GM12872 (cell line): ENCODE data around the gene MAN1A2.

Experiments used
- TF ChIP-seq, protein P1 (sequence below): IDR thresholded peaks from 3 replicates; pipeline ENCODE4 v1.5.1; 2011; ENCODE audit warnings: low read depth, mild to moderate bottlenecking, low read length, moderate library complexity; ENCODE audit not compliant: insufficient read depth

Gene MAN1A2

DNA sequence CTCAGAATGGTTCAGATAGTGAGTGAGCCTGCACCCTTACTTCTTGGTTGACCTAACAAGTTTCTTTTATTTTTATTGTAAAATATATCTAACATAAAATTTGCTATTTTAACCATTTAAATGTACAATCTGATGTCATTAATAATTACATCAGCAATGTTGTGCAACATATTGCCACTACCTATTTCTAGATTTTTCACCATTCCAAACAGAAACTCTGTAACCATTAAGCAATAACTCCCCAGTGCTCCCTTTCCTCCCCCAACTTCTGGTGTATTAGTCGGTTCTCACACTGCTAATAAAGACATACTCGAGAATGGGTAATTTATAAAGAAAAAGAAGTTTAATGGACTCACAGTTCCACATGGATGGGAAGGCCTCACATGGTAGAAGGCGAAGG lies 162.4 kb downstream of the MAN1A2 start:
- TF ChIP-seq, protein P1, sequence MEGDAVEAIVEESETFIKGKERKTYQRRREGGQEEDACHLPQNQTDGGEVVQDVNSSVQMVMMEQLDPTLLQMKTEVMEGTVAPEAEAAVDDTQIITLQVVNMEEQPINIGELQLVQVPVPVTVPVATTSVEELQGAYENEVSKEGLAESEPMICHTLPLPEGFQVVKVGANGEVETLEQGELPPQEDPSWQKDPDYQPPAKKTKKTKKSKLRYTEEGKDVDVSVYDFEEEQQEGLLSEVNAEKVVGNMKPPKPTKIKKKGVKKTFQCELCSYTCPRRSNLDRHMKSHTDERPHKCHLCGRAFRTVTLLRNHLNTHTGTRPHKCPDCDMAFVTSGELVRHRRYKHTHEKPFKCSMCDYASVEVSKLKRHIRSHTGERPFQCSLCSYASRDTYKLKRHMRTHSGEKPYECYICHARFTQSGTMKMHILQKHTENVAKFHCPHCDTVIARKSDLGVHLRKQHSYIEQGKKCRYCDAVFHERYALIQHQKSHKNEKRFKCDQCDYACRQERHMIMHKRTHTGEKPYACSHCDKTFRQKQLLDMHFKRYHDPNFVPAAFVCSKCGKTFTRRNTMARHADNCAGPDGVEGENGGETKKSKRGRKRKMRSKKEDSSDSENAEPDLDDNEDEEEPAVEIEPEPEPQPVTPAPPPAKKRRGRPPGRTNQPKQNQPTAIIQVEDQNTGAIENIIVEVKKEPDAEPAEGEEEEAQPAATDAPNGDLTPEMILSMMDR, result no peak

DNA sequence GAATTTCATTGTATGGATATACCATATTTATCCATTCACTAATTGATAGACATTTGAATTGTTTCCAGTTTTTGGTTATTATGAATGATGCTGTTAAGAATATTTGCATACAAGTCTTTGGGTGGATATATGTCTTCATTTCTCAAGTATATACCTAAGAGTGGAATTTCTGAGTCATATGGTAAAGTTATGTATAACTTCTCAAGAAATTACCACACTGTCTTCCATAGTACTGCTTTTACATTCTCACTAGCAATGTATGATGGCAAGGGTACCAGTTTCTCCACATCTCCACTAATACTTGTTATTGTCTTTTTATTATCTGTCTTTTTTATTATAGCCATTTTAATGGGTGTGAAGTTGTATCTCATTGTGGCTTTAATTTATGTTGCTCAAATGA lies 164.0 kb downstream of the MAN1A2 start:
- TF ChIP-seq, protein P1, result no peak

DNA sequence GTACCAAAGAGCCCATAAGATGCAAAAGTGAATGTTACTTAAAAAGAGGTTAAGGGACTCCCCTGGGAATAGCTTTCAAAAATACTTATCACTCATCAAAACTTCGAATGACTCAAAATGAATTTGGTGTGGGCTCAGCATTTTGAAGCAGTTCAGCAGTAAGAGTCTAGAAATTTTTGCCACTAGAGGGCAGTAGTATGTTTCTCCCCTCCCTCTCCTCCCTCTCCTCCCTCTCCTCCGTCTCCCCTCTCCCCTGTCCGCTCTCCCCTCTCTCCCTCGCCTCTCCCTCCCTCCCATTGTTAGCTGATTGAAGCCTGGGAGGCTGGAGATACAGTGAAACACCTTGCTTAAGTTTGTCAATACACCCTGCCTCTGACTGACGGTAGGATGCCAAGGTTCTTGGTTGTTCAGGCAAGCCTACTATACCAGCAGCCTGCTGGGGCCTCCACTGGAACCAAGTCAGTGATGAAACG lies 167.8 kb downstream of the MAN1A2 start:
- TF ChIP-seq, protein P1, result peak; percentile 80

DNA sequence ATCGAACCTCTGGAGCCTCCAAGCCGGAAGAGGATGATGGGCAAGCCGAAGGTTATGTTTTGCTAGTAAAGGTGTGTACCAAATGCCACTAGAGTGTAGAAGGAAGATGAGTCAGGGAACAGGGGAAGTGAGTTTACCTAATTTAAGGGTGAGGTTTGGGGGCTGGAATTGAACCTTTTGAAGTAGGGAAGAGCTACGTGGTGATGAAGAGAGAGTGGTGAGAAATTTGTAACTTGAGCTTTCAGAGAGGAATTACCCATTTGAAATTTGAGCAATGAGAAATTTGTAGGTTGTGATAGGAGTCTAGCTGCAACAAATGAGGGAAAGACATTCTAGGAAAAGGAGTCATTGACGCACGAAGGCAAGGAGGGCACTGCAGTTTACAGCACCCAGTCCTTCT lies 168.6 kb downstream of the MAN1A2 start:
- TF ChIP-seq, protein P1, result no peak

DNA sequence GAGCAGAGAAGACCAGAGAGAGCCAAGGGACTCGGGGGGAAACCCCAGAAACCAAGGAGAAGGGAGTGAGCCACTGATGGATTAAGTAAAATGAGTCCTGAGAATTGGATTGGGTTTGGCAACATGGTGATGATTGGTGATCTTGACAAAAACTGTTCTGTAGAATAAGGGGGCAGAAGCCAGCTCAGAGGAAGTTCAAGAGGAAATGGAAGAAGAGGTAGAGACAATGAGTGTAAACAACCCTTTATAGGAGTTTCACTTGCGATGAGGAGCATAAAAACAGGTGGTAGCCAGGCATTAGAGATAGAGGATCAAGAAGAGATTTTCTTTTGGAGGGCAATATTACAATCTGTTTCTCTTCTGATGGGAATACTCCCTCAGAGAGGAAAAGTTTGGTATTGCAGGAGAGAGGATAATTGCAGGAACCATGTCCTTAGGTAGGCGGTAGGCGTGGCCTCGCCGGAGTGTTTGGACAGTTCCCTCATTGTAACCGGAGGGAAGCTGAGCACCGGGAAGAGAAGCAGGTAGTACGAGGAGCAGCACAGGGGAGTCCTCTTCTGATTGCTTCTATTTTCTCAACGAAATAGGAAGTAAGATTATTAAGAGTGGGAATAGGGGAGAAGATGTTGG lies 170.2 kb downstream of the MAN1A2 start:
- TF ChIP-seq, protein P1, result no peak

DNA sequence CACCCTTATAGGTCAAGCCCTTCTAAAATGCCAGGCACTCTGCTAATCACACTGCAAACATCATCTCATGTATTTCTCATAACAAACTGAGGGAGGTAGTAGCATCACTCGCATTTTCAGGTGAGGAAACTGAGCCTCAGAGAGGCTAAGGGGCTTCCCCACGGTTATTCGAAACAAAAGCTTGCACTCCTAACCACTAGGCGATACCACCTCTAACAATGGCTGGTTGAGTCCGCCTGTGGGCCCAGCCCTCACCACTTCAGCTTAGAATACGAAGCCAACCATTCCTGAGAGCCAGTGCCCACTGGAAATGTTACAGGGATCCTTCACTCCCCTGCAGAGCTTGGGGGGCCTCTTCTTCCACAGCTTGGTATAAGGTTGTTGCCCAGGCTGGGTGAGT lies 173.3 kb downstream of the MAN1A2 start:
- TF ChIP-seq, protein P1, result no peak

DNA sequence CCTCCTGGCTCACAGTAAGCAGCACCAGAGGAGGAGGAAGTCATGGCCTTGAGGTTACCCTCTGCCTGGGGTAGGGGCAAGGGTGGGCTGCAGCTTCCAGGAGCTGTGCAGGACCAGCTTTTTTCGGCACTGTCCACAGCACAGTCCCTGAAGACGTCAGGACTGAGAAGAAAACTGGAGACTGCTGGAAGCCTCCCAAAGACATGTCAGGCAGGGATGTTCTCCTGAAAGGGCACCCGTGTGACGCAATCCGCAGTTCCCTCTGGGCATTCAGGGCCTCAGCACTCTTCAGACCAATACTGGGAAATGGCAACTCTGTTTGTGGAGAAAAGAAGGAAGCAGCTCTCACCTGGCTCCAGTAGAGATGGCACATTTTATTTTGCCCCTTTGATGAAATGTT lies 173.8 kb downstream of the MAN1A2 start:
- TF ChIP-seq, protein P1, result no peak

DNA sequence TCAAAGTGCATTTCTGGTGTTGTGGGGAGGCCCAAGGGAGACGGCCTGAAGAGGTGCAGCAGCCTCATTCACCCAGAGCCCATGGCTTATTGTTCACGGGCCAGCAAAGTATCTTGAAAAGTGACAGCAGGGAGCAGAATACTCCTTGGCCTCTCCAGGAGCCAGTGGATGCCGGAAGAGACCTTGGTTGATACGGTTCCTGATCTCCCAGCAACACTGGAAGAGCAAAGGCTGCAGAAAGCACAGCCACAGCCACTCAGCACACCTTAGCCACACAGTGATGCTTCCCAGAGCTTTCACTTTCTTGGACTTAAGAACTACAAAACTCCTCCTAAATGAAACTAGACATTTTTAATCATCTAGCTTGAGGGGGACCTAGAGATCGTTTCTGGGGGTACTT lies 174.3 kb downstream of the MAN1A2 start:
- TF ChIP-seq, protein P1, result no peak
